ENCODE data around the gene TSPAN15.
"Not testable (repeated sequence)": the region's sequence is repeated elsewhere in the genome, so short reads cannot be mapped to it uniquely, and the experiment has no call there.

The TSPAN15 gene

GRCh38 chr10:69467928-69468750 lies 16.9 kb downstream of the TSPAN15 start:
- no peak for DNase-seq

DNA sequence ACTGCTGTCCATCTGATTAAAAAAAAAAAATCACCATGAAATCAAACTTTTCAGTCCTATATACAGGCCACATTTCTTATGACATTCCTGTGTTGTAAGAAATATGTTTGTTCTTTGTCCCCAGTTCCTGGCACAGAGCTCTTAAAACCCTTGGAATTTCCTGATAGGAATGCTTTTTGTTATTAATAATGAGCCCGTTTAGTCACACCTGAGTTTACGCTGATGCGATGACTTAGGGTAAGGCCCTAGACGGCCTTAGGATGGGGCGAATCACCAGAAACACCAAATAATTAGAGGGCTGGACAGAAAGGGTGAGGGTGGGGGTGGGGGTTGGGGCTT lies 17.5 kb downstream of the TSPAN15 start:
- DNase-seq = no peak

GRCh38 chr10:69469976-69470375 lies 18.7 kb downstream of the TSPAN15 start:
- DNase-seq = no peak

DNA sequence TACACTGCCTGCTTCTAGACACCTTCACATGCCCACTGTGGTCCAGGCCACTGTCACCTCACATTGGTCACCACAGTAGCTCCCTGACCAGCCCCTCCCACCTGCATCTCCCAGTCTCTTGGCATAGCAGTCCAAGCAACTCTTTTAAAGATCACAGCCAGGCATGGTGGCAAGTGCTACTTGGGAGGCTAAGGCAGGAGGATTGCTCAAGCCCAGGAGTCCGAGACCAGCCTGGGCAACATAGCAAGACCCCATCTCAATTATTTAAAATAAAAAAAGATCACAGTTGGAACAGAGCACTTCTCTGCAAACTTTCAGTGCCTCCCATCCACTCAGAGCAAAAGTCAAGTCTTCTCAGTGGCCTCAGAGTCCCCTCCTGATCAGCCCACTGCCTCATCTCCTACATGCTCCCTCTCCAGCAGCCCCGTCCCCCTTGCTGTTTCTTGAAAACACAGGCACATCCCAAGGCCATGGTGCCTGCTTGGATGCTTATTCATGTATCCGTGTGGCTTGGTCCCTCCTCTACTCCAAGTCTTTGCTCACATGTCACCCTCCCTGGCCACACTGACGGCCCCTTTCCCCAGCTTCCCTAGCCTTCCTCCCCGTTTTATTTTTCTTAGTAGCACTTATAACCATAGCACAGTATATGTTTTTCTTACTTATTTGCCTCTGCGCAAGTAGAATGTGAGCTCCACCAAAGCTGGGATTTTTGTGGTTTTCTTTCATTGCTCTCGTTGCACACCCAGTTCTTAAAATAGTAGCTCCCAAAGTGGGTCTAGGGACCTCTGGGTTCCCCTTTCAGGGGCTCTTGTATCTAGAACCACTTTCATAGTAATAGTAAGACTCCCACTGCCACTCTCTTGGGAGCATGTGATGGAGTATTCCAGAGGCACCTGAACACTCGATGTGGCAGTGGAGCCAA lies 19.5 kb downstream of the TSPAN15 start:
- DNase-seq = no peak

DNA sequence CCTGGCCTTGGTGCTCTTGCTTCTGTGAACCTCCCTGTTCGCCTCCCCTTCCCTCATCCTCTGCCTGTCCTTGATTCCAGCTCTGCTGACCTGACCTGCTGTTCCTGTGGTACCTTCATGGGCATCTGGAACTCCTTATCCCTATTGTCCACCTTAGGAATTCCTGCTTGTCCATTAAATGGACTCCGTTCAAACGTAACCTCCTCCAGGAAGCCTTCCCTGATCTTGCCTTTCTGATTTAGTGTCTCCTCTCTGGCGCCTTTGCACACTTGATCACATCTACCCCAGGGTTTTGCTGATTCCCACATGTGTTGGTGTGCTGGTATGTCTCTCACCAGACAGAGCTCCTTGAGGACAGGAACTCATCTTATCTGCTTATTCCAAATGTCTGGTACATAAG lies 20.9 kb downstream of the TSPAN15 start:
- no peak for DNase-seq

GRCh38 chr10:69472544-69472943 lies 21.3 kb downstream of the TSPAN15 start:
- no peak for DNase-seq

GRCh38 chr10:69473304-69473990 lies 22.2 kb downstream of the TSPAN15 start:
- no peak for DNase-seq

- no peak for DNase-seq
Observed at GRCh38 chr10:69474742-69475432, 23.6 kb downstream of the TSPAN15 start.

DNA sequence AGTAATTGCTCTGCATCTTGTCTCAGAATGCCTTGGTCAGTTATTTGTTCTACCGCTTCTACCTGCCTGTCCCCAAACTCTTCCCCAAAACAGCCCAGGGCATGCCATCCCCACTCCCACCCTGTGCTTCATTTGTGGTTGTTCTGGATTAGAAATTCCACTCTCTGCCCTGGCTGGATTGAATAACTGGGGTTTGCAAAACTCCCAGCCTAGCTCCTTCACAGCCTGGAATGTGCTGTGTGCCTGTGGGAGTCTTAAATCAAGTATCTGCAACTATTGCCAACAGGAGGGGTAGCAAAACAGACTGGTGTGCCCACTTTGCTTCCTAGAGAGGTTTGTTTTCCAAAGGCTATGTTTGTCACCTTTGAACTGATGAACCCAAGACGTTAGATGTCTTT lies 24.2 kb downstream of the TSPAN15 start:
- DNase-seq = no peak

GRCh38 chr10:69477968-69478597 lies 26.8 kb downstream of the TSPAN15 start:
- DNase-seq = no peak

GRCh38 chr10:69479240-69480067 lies 28.2 kb downstream of the TSPAN15 start:
- no peak for DNase-seq

- DNase-seq = no peak
Observed at GRCh38 chr10:69480068-69480412, 28.8 kb downstream of the TSPAN15 start.

GRCh38 chr10:69481305-69481704 lies 30.0 kb downstream of the TSPAN15 start:
- DNase-seq = no peak

DNA sequence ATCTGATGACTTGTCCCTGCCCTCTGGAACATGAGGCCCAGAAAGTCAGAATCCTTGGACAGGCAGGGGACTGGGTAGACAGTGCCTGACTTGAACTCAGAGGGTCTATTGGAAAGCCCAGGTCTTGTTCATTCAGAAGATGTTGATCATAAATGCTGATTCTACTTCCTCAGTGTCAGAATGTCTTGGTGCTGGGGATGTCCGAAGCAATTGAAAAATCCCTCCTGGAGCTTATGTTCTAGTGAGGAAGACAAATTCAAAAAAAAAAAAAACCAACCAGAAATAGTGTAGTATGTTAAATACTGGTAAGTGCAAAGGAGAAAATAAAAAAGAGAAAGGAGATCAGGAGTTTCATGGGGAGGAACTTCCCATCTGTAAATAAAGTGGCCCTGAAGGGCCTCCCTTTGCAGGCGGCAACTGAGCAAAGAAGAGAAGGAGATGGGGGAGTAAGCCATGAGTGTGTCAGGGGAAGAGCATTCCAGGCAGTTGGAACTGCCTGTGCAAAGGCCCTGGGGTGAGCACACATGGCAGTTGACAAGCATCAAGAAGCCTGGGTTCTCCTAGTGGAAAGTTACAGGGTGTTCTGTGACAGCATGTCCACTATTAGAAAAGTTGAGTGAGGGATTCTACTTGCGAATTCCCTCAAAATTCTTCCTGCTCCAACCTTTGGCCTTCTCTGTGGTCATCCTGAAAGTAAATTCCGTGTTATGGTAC lies 30.7 kb downstream of the TSPAN15 start:
- DNase-seq = no peak

- no peak for DNase-seq
Observed at GRCh38 chr10:69483963-69484362, 32.7 kb downstream of the TSPAN15 start.

GRCh38 chr10:69484736-69485135 lies 33.5 kb downstream of the TSPAN15 start:
- no peak for DNase-seq

DNA sequence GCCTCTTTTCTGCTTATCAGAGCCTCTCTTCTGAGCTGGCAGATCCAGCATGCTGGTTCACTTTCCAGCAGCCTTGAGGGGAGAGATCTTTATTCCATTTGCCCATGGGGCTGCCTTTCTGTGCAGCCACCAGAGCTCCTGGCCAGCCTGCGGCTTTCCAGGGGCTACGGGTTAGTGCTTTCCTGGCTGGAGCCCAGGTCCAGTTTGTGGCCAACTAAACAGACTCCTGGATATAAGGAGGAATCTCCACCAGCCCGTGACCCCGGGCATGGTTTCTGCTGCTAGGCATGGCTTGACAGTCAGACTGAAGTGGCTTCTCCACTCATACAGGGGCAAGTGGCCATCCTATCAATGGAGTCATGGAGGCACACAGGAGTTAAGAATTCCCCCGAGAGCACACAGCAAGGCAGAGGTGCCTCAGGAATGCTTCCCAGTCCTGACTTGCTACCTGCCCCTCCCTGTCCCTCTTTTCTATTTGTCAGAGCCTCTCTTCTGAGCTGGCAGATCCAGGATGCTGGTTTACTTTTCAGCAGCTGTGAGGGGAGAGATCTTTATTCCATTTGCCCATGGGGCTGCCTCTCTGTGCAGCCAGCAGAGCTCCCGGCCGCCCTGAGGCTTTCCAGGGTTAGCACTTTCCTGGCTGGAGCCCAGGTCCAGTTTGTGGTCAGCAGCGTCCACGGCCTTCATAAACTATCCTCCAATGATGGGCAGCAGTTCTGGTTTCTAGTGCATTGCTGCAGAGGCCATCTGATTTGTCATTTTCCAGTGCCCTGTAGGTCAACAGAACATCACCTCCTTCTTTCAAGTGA lies 35.9 kb downstream of the TSPAN15 start:
- DNase-seq = no peak

DNA sequence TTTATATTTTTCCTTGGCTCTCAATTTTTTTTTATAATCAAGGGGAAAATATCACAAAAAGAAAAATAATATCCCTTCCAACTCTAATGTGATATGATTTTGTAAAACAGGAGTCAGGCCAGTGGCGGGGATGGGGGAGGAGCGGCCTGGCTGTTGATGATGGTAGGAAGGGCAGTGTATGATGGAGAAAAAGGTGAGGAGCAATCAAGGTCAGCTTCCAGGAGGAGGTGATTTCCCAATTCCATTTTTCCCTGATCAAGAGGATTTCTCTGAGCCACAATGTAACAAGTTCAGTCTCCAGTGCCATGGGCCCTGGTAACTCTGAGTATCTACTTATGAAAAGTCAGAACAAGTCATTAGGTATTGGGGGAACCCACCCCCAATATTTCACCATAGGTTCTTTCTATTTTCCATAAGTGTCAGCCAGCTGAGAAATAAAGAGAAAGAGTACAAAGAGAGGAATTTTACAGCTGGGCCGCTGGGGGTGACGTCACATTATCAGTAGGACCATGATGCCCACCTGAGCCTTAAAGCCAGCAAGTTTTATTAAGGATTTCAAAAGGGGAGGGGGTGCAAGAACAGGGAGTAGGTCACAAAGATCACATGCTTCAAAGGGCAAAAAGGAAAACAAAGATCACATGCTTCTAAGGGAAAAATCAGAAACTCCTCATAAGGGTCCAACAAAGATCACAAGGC lies 37.0 kb downstream of the TSPAN15 start:
- DNase-seq = not testable (repeated sequence)

GRCh38 chr10:69488856-69489255 lies 37.6 kb downstream of the TSPAN15 start:
- not testable (repeated sequence) for DNase-seq

Data from stimulated activated CD4-positive, alpha-beta T cell treated with anti-CD3 and anti-CD28 coated beads, Interleukin-4, amount 100 ng/mL, for 4 hours (primary cell).